GM19193 (cell line): ENCODE data around the gene SPTBN1.

Source experiments
- POLR2A ChIP-seq: IDR thresholded peaks from 4 replicates; pipeline ENCODE4 v1.6.1; 2011; ENCODE audit not compliant: insufficient read depth, insufficient read length; ENCODE audit errors: extremely low read depth

SPTBN1 gene

GRCh38 chr2:54559006-54559445, 102.9 kb downstream of the SPTBN1 start:
- TF ChIP-seq POLR2A, result no peak

- TF ChIP-seq POLR2A, result peak; percentile 35
Measured at GRCh38 chr2:54559593-54560145, 103.5 kb downstream of the SPTBN1 start.

- TF ChIP-seq POLR2A, result peak; percentile 62
Measured at GRCh38 chr2:54560146-54560881, 104.2 kb downstream of the SPTBN1 start.

- no peak for TF ChIP-seq POLR2A
Measured at GRCh38 chr2:54561010-54561409, 104.9 kb downstream of the SPTBN1 start.

- no peak for TF ChIP-seq POLR2A
Measured at GRCh38 chr2:54564439-54564838, 108.3 kb downstream of the SPTBN1 start.

- no peak for TF ChIP-seq POLR2A
Measured at GRCh38 chr2:54565551-54565950, 109.4 kb downstream of the SPTBN1 start.

GRCh38 chr2:54566896-54567295, 110.8 kb downstream of the SPTBN1 start:
- TF ChIP-seq POLR2A, result no peak

GRCh38 chr2:54568876-54569321, 112.8 kb downstream of the SPTBN1 start:
- no peak for TF ChIP-seq POLR2A

GRCh38 chr2:54569745-54570301, 113.7 kb downstream of the SPTBN1 start:
- TF ChIP-seq POLR2A, result peak; percentile 15

- no peak for TF ChIP-seq POLR2A
Measured at GRCh38 chr2:54570321-54570855, 114.3 kb downstream of the SPTBN1 start.

- TF ChIP-seq POLR2A, result peak; percentile 56
Measured at GRCh38 chr2:54570925-54571694, 115.0 kb downstream of the SPTBN1 start.

- TF ChIP-seq POLR2A, result no peak
Measured at GRCh38 chr2:54572262-54572635, 116.1 kb downstream of the SPTBN1 start.

- TF ChIP-seq POLR2A, result no peak
Measured at GRCh38 chr2:54572636-54573536, 116.8 kb downstream of the SPTBN1 start.

- TF ChIP-seq POLR2A, result no peak
Measured at GRCh38 chr2:54573537-54573919, 117.4 kb downstream of the SPTBN1 start.

GRCh38 chr2:54574107-54574859, 118.2 kb downstream of the SPTBN1 start:
- peak; percentile 43 for TF ChIP-seq POLR2A
